Right cardiac atrium (tissue), 5 donors: ENCODE results near the gene SDHA. TPM values are rescaled to one million over a fixed set of nuclear protein-coding genes. Genes with fewer than 3 reads are reported as not detected.

ENCODE experiments used
- ATAC-seq, 2 donors: fragments of 200-7000 bp; cut with Tn5 transposase; one replicate each; pipeline versions ENCODE4 v1.8.0 to v1.9.1; 2020; ENCODE audit warnings: moderate library complexity in 2 of 2, mild to moderate bottlenecking in 1 of 2
- DNase-seq, 3 donors: peaks; one replicate each; pipeline ENCODE4 v3.0.0-alpha.2; 2020
- H3K27ac ChIP-seq: one replicate; pipeline ENCODE4 v1.5.1; 2013; ENCODE audit warnings: mild to moderate bottlenecking, low read length, control low read depth, moderate library complexity
- H3K27me3 ChIP-seq: one replicate; pipeline ENCODE4 v1.6.1; 2013; ENCODE audit not compliant: control insufficient read depth, insufficient read depth
- H3K4me1 ChIP-seq: one replicate; pipeline ENCODE4 v1.6.1; 2013; ENCODE audit warnings: low read length; ENCODE audit not compliant: control insufficient read depth, insufficient read depth
- H3K4me3 ChIP-seq: one replicate; pipeline ENCODE4 v1.5.1; 2013; ENCODE audit warnings: low read length, control low read depth
- H3K9me3 ChIP-seq: one replicate; pipeline ENCODE4 v1.6.1; 2013; ENCODE audit warnings: low read length; ENCODE audit not compliant: control insufficient read depth
- WGBS: extraction: QIAGEN DNeasy Blood & Tissue Kit; methylation state at CpG from one replicate; pipeline ENCODE4 v1.1.7; 2013; 5-methylcytosine and 5-hydroxymethylcytosine counted together
- intact Hi-C, 4 donors: fragments of 100-400 bp; cut with DNase I; formaldehyde crosslinking; loops; one replicate each; pipeline versions ENCODE4 v1.11.0 to v1.14.0; 2022 to 2023
- polyA plus RNA-seq: library from polyadenylated mRNA; stranded (reverse); fragments of 200-250 nt; gene quantifications from one replicate; pipeline ENCODE4 v1.2.3, GENCODE V29; 2013
- total RNA-seq, 4 donors: library from RNA; stranded (reverse); fragmentation: NEBNext Ultra II Directional; extraction: Animal tissue kit (Norgen Biotek cat#: 25700); gene quantifications; one replicate each; pipeline ENCODE4 v1.2.1, GENCODE V29; 2021
- donor health status: healthy with polysubstance abuse.
- donor health status: DM: no; HTN: yes; CAD: no.
- donor health status: DM: no; HTN: no; CAD: no.
- donor health status: DM: no; HTN: yes; CAD: no; lungs with severe emphysema.
- donor health status: DM: yes; HTN: yes; CAD: no.

Gene SDHA
- total and polyA plus RNA-seq, 5 donors, result 370 to 605 (median 428) TPM

DNA sequence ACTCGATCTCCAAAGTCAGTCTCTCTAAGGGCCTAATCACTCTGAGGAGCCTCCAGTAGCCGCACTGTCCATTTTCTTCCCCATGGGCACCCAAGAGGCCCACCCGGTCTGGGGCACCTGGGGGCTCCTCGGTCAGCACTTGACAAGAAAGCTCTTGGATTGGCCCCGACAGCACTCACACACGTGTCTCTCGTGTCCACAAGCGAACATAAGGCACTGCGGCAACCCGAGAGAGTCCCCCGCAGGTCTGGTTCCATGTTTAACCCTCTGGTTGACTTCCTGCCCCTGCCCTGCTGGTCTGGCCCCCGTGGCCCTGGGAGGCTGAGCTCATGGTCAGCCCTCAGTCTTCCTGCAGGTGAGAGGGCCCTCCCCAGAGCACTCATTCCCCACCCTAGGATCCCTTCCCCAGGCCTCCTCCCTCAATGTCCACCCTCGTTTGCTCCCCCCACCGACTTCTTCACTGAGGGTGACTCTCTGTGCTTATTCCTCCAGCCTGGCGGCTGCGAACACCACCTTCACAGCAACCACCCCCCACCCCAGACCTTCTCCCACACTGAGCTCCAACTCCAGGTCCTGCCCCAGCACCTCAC is 43.1 kb upstream of the SDHA start:
- no peak overlapping the region for H3K4me3 ChIP-seq
- H3K4me1 ChIP-seq, result no peaks in the 10 kb centered on the region
- WGBS, result 89% methylated on average over 16 of the region's 16 CpGs
- no peaks in the 10 kb centered on the region for H3K27me3 ChIP-seq
- ATAC-seq (no peak), DNase-seq (no peak)
- intact Hi-C loops, result no loop called here
- H3K9me3 ChIP-seq, result no peaks in the 10 kb centered on the region
- H3K27ac ChIP-seq, result no peak overlapping the region

DNA sequence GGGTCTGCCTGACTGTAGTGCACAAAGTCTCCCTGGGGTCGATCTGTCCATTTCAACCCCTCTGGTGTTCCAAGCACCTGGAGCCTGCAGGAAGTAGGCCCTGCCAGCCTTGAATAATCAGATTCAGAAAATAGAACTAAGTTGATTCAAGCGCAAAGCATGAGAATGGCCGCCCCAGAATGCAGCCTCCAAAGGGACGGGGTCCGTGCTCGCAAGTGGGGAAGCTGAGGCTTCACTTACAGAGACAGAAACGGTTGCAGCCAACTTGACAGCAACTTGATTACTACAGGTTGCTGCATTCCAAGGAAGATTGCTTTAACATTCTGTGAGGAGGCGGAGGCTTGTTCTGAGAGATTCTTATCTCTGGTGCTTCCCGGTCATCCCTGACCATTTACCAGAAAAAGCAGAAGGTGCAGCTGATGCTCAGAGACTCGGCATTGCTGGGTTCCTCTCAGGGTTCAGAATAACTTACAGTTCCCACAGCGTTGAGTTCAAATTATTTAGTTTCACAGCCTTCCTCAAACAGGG is 41.8 kb upstream of the SDHA start:
- H3K4me3 ChIP-seq, result no peak overlapping the region
- no peak for DNase-seq
- ATAC-seq, result no peak
- H3K27ac ChIP-seq, result no peak overlapping the region
- intact Hi-C loops, result no loop called here
- no peaks in the 10 kb centered on the region for H3K4me1 ChIP-seq
- 74% methylated on average over 11 of the region's 11 CpGs for WGBS
- H3K9me3 ChIP-seq, result no peaks in the 10 kb centered on the region
- no peaks in the 10 kb centered on the region for H3K27me3 ChIP-seq

DNA sequence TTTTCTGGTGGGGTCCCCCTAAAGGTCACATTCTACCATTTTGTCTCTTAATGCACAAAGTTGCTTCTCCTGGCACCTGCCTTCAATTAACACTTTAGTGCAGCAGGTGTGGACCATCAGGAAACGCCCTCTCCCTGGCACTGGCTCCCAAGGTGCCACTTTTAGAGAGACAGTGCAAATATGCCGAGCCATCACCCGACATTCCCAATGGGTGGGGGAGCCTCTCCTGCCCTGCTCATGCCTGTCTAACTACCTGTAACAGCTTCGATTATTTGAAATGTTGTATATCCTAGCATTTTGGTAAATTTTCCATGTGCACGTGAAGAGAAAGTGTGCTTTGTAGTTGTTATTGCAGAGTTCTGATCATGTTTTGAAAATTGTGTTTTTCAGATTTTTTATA is 40.0 kb upstream of the SDHA start:
- no peak for DNase-seq
- no peak for ATAC-seq
- Histone ChIP-seq H3K27me3 (no peaks in the 10 kb centered on the region), H3K4me1 (no peaks in the 10 kb centered on the region), H3K9me3 (no peaks in the 10 kb centered on the region), H3K27ac (no peak overlapping the region), H3K4me3 (no peak overlapping the region)
- WGBS, result 87% methylated on average over 5 of the region's 5 CpGs
- intact Hi-C loops, result no loop called here

DNA sequence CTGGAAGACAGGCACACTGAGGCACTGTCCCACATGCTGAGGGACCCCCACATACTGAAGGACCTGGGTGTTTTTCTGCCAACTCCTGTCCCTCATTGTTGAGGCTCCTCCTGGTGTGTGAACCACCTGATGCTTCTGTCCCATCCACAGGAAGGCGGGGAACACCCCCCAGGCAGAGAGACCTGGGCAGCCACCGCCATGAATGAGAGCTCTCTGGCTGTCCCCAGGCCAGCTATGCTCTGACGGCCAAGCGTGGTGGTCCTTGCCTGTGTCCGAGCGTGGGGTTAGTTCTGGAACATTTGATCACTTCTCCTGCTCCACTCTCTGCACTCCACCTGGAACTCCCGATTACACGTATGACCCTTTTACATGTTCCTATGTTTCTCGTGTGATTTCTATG is 38.7 kb upstream of the SDHA start:
- Histone ChIP-seq H3K27me3 (no peaks in the 10 kb centered on the region), H3K9me3 (no peaks in the 10 kb centered on the region), H3K4me1 (no peaks in the 10 kb centered on the region), H3K27ac (no peak overlapping the region), H3K4me3 (no peak overlapping the region)
- 84% methylated on average over 9 of the region's 9 CpGs for WGBS
- intact Hi-C loops, result no loop called here
- ATAC-seq (no peak), DNase-seq (no peak)

DNA sequence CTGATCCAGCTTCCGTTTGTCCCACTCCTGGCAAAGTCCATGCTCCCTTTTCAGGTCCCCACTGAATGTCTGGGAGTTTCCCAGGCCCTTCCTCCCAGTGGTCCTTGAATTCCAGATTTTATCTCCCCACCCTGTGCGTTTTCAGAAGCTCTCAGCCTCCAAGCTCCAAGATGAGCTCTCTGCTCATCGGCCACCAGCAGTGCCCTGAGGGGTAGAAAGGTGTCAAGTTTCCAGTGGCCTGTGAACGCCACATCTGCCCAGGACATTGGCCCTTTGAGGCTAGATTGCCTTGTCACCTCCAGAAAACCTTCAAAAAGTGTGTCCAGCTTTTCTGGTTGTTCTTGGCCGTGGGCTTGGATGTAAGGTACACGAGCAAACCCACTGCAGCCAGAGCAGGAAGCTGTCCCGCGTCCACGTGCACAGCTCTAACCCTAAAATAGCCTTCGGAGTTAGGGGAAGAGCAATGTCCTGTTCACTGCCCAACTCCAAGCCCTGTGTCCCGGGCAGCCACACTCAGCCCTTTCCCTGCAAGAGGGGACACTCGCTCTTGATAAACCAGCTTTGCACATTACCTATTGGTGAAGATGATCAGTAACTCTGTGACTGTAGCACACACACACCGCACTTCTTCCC is 37.7 kb upstream of the SDHA start:
- WGBS, result 54% methylated on average over 13 of the region's 13 CpGs
- Histone ChIP-seq H3K27ac (no peak overlapping the region), H3K4me3 (no peak overlapping the region), H3K27me3 (no peaks in the 10 kb centered on the region), H3K9me3 (no peaks in the 10 kb centered on the region), H3K4me1 (no peaks in the 10 kb centered on the region)
- DNase-seq (peak in 1 of 3 donors; percentile 44), ATAC-seq (peak in 1 of 2 donors; percentile 51)
- intact Hi-C loops, result no loop called here

DNA sequence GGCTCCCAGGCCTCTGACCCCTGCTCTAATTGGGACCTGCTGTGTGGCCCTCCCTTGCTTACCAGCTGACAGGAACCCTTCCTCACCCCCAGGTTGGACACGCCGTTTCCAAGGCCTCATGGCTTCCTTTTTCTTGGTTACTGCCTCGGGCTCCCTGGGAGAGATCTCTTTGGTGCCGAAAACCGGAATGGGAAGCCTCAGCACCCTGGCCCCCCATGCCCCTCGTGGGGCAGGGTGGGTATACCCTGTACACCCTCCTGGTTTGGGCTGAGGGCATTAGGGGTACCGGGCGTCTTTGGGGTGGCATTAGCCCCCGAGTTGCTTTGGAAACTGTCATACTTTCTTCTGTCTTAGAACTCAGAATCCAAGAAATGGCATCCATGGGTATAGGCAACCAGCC is 37.0 kb upstream of the SDHA start:
- H3K27ac ChIP-seq, result no peak overlapping the region
- DNase-seq (peak in 1 of 3 donors; percentile 11), ATAC-seq (no peak)
- intact Hi-C loops, result no loop called here
- no peaks in the 10 kb centered on the region for H3K4me1 ChIP-seq
- WGBS, result 93% methylated on average over 9 of the region's 9 CpGs
- no peaks in the 10 kb centered on the region for H3K27me3 ChIP-seq
- no peak overlapping the region for H3K4me3 ChIP-seq
- no peaks in the 10 kb centered on the region for H3K9me3 ChIP-seq

DNA sequence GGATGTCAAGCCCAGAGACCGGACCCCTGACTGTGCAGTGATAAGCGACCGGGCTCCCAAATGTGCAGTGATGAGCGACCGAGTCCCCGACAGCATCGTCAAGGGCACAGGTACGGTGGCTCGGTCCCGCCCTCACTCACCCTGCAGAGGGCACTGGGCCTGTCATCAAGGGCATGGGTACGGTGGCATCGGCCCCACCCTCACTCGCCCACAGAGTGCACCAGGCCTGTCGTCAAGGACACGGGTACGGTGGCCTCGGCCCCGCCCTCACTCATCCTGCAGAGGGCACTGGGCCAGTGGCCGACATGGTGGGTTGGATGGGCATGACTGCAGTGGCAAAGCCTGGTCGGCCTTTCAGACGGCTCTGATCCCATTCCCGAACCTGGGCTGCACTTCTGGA is 36.6 kb upstream of the SDHA start:
- Histone ChIP-seq H3K27me3 (no peaks in the 10 kb centered on the region), H3K4me1 (no peaks in the 10 kb centered on the region), H3K4me3 (no peak overlapping the region), H3K27ac (no peak overlapping the region), H3K9me3 (no peaks in the 10 kb centered on the region)
- peak in 1 of 2 donors; percentile 10 for ATAC-seq
- DNase-seq, result peak in 2 of 3 donors; percentile 34 to 47
- intact Hi-C loops, result no loop called here
- 90% methylated on average over 22 of the region's 22 CpGs for WGBS

DNA sequence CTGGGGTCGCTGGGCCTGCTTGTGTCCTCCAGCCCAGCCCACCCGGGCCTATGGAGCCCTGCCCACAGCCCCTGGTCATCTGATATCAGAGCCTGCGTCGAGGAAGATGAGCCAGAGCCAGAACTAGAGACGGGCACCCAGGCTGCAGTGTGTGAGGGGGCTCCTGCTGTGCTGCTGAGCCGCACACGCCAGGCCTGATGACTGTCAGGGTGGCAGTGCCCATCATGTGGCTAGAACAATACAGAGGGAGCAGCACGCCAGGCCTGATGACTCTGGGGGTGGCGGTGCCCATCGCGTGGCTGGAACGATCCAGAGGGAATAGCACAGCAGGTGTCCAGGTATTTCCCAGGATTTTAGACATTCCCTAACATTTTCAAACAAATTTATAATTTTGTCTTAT is 36.0 kb upstream of the SDHA start:
- DNase-seq, result peak in 1 of 3 donors; percentile 13
- Histone ChIP-seq H3K27me3 (no peaks in the 10 kb centered on the region), H3K9me3 (no peaks in the 10 kb centered on the region), H3K4me1 (no peaks in the 10 kb centered on the region), H3K4me3 (no peak overlapping the region), H3K27ac (no peak overlapping the region)
- intact Hi-C loops, result no loop called here
- WGBS, result 92% methylated on average over 12 of the region's 12 CpGs
- ATAC-seq, result no peak

DNA sequence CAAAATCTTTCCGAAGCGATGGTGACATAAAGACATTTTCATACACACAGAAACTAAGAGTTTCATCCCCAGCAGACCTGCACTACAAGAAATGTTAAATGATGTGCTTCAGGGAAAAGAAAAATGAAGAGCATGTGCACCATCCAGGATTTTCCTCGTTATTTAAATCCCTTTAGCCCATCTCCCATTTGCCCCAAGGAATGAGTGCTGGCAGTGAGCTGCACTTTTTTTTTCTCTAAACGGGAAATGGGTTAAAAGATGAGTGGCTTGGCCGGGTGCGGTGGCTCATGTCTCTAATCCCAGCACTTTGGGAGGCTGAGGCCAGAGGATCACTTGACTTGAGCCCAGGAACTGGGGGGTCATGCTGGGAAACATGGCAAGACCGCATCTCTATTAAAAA is 33.6 kb upstream of the SDHA start:
- intact Hi-C loops, result no loop called here
- 77% methylated on average over 7 of the region's 7 CpGs for WGBS
- no peak for DNase-seq
- Histone ChIP-seq H3K27me3 (no peaks in the 10 kb centered on the region), H3K4me3 (no peak overlapping the region), H3K4me1 (peaks cover 2% of the 10 kb centered on the region), H3K27ac (no peak overlapping the region), H3K9me3 (no peaks in the 10 kb centered on the region)
- no peak for ATAC-seq

DNA sequence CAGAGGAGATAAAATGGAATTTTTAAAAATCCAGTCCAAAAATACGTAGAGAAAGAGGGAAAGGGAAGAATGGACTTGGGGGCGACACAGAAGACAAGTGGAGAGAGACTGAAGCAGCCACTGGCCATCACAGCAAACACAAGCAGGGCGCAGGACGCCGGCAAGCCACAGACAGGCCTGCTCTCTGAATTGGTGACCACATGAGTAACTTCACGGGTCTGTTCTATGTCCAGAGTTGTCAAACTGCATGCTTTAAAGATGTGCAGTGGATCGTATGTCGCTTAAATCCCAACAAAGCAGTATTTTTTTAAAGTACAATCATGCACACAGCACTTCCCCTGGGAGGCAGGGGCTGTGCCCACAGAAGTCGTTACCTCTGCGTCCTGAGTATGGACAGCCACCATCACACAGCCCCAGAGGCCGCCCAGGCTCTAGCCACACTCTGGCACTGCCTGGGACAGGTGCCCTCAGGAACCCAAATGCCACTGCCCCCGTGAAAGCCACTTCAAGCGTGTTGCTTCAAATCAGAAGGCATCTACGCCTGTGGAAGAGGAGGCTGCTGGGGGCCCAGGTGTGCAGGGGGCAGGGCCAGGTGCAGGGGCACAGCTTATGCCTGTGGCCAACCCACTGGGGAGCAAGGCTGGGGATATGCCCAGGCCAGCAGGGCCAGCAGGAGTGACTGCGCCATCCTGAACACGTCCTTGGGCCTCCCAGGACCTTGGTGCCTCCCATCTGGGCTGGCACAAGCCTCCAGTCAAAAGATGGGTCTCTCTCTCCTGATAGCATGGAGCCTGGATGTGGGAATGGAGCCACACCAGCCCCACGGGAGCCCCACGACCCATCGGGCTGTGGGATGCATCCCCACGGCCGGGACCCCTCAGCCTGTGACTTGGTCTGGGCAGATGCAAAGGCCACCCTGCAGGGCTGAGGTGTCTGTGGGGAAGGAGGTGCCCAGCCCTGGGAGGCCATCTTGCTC is 32.7 kb upstream of the SDHA start:
- Histone ChIP-seq H3K4me3 (no peak overlapping the region), H3K27ac (no peak overlapping the region), H3K9me3 (no peaks in the 10 kb centered on the region), H3K27me3 (no peaks in the 10 kb centered on the region), H3K4me1 (peaks cover 2% of the 10 kb centered on the region)
- DNase-seq (peak in 2 of 3 donors; percentile 30 to 35), ATAC-seq (no peak)
- 77% methylated on average over 21 of the region's 21 CpGs for WGBS
- intact Hi-C loops, result no loop called here
